A673 (cell line): Measurements from ENCODE around the gene ADGRL2. TPM values are rescaled to one million over a fixed set of nuclear protein-coding genes. Genes with fewer than 3 reads are reported as not detected.

ENCODE experiments used
- BruUV-seq: library from RNA; stranded (reverse); fragments of 400-500 nt; replicated peaks from 2 replicates; lab custom pipeline; 2021; lab: Mats Ljungman, UMichigan
- CTCF ChIA-PET: fragments of 300-600 bp; sonication (Branson Sonifier 250); formaldehyde crosslinking; loops from one replicate; lab custom pipeline; 2022; ENCODE audit warnings: antibody characterized with exemption; lab: Charles Lee
- POLR2A ChIA-PET: fragments of 300-600 bp; sonication (Branson Sonifier 250); formaldehyde crosslinking; loops from one replicate; lab custom pipeline; 2022; ENCODE audit warnings: antibody characterized with exemption; ENCODE audit not compliant: low non-redundant PET; lab: Charles Lee
- DNase-seq: peaks from one replicate; pipeline ENCODE4 v3.0.0-alpha.2; 2015; ENCODE audit warnings: low spot score
- H3K27ac ChIP-seq: fragments of 200-600 bp; sonication (generic); 2 replicates; pipeline ENCODE4 v1.5.1; 2016; ENCODE audit warnings: mixed run types, low read depth, mild to moderate bottlenecking, mixed read lengths, antibody characterized with exemption, low read length; ENCODE audit not compliant: poor library complexity, severe bottlenecking
- H3K27me3 ChIP-seq: fragments of 200-600 bp; sonication (generic); replicated peaks from 2 replicates; pipeline ENCODE4 v1.6.1; 2017; ENCODE audit warnings: mixed run types, low read depth, mild to moderate bottlenecking, mixed read lengths, antibody characterized with exemption, low read length; ENCODE audit not compliant: insufficient read depth, poor library complexity
- H3K36me3 ChIP-seq: fragments of 200-600 bp; sonication (generic); 2 replicates; pipeline ENCODE4 v1.6.1; 2016; ENCODE audit warnings: mixed run types, mild to moderate bottlenecking, mixed read lengths, antibody characterized with exemption, low read length; ENCODE audit not compliant: insufficient read depth, poor library complexity, severe bottlenecking
- H3K4me1 ChIP-seq: fragments of 200-600 bp; sonication (generic); 2 replicates; pipeline ENCODE4 v1.6.1; 2017; ENCODE audit warnings: mixed run types, mild to moderate bottlenecking, mixed read lengths, antibody characterized with exemption, low read length; ENCODE audit not compliant: insufficient read depth, poor library complexity, severe bottlenecking
- H3K4me3 ChIP-seq: fragments of 200-600 bp; sonication (generic); 2 replicates; pipeline ENCODE4 v1.5.1; 2016; ENCODE audit warnings: low read depth, mixed run types, mild to moderate bottlenecking, mixed read lengths, low read length; ENCODE audit not compliant: poor library complexity, severe bottlenecking
- H3K9me3 ChIP-seq: fragments of 200-600 bp; sonication (generic); 2 replicates; pipeline ENCODE4 v1.6.1; 2016; ENCODE audit warnings: mixed run types, low read depth, mild to moderate bottlenecking, mixed read lengths, antibody characterized with exemption, low read length; ENCODE audit not compliant: poor library complexity, severe bottlenecking
- CTCF ChIP-seq: fragments of 300-800, 200-600 bp; sonication (generic); conservative IDR thresholded peaks from 2 replicates; pipeline ENCODE4 v1.5.1; 2017; ENCODE audit warnings: low read depth, mild to moderate bottlenecking, antibody characterized with exemption, low read length, moderate library complexity, mixed read lengths
- EZH2 ChIP-seq: fragments of 200-600 bp; sonication (generic); IDR thresholded peaks from 2 replicates; pipeline ENCODE4 v1.6.1; 2017; ENCODE audit warnings: borderline replicate concordance, low read depth, mild to moderate bottlenecking, mixed read lengths, antibody characterized with exemption, low read length; ENCODE audit not compliant: poor library complexity, severe bottlenecking
- intact Hi-C: fragments of 100-400 bp; cut with micrococcal nuclease; formaldehyde crosslinking; loops from one replicate; pipeline ENCODE4 v1.10.0; 2022; ENCODE audit not compliant: unreplicated experiment
- total RNA-seq: library from RNA; stranded (reverse); gene quantifications from 2 replicates; pipeline ENCODE4 v1.2.3, GENCODE V29; 2021

ADGRL2 gene
- total RNA-seq, 1 experiment from 2014 or later, result 1.5 TPM

- no TSS peak for BruUV-seq
- Histone ChIP-seq H3K4me3 (no peak overlapping the region), H3K36me3 (no peaks in the 10 kb centered on the region), H3K9me3 (no peaks in the 10 kb centered on the region), H3K4me1 (no peaks in the 10 kb centered on the region), H3K27me3 (no peaks in the 10 kb centered on the region), H3K27ac (no peak overlapping the region)
- ChIA-PET POLR2A (no interaction called here), CTCF (no interaction called here)
- no peak for DNase-seq
- TF ChIP-seq EZH2, result no peak
- no peak for TF ChIP-seq CTCF
- intact Hi-C loops, result no loop called here
Observed at GRCh38 chr1:81889166-81889565, 88.4 kb downstream of the ADGRL2 start.

GRCh38 chr1:81894867-81895266 lies 94.1 kb downstream of the ADGRL2 start:
- CTCF ChIA-PET, result no interaction called here
- POLR2A ChIA-PET, result no interaction called here
- peaks cover 27% of the 10 kb centered on the region for H3K27me3 ChIP-seq
- no peak for DNase-seq
- H3K36me3 ChIP-seq, result no peaks in the 10 kb centered on the region
- H3K27ac ChIP-seq, result no peak overlapping the region
- no peaks in the 10 kb centered on the region for H3K4me1 ChIP-seq
- intact Hi-C loops, result no loop called here
- BruUV-seq, result no TSS peak
- no peaks in the 10 kb centered on the region for H3K9me3 ChIP-seq
- H3K4me3 ChIP-seq, result no peak overlapping the region
- TF ChIP-seq CTCF, result no peak

GRCh38 chr1:81899214-81899821 lies 98.6 kb downstream of the ADGRL2 start:
- BruUV-seq, result no TSS peak

More at GRCh38 chr1:81899214-81899821, 98.6 kb downstream of the ADGRL2 start:
- no peak overlapping the region for H3K27ac ChIP-seq
- no peak overlapping the region for H3K4me3 ChIP-seq
- no peaks in the 10 kb centered on the region for H3K9me3 ChIP-seq
- peaks cover 33% of the 10 kb centered on the region for H3K27me3 ChIP-seq
- POLR2A ChIA-PET, result no interaction called here
- no peaks in the 10 kb centered on the region for H3K4me1 ChIP-seq
- CTCF ChIA-PET, result no interaction called here
- no peak for TF ChIP-seq EZH2
- TF ChIP-seq CTCF, result no peak
- DNase-seq, result no peak
- no peaks in the 10 kb centered on the region for H3K36me3 ChIP-seq
- intact Hi-C loops, result no loop called here
